GM12873 (cell line): ENCODE measurements around the gene NEK11.

Source experiments
- CTCF ChIP-seq: IDR thresholded peaks from 2 replicates; pipeline ENCODE4 v1.5.1; 2012; ENCODE audit warnings: low read depth, mild to moderate bottlenecking, moderate library complexity, low read length, control low read depth; ENCODE audit not compliant: insufficient read depth; ENCODE audit errors: missing control alignments

Gene NEK11

GRCh38 chr3:131223373-131224289, 197.0 kb downstream of the NEK11 start:
- no peak for TF ChIP-seq CTCF

- TF ChIP-seq CTCF, result no peak
Measured at GRCh38 chr3:131224886-131225550, 198.3 kb downstream of the NEK11 start.

- no peak for TF ChIP-seq CTCF
Measured at GRCh38 chr3:131228522-131228921, 201.8 kb downstream of the NEK11 start.

GRCh38 chr3:131231710-131232389, 205.2 kb downstream of the NEK11 start:
- peak; percentile 10 for TF ChIP-seq CTCF

- no peak for TF ChIP-seq CTCF
Measured at GRCh38 chr3:131232711-131233267, 206.1 kb downstream of the NEK11 start.

GRCh38 chr3:131233900-131234668, 207.4 kb downstream of the NEK11 start:
- no peak for TF ChIP-seq CTCF

- TF ChIP-seq CTCF, result no peak
Measured at GRCh38 chr3:131236421-131236820, 209.7 kb downstream of the NEK11 start.
